Endothelial cell (in vitro differentiated cells): ENCODE measurements around the gene ORC4. TPM values are rescaled to one million over a fixed set of nuclear protein-coding genes. Genes with fewer than 3 reads are reported as not detected.
A peak's percentile ranks its signal among the peaks of the same experiment; 100 is the strongest.

Experiments
- DNase-seq: peaks from one replicate; pipeline ENCODE4 v3.0.0; 2021; ENCODE audit warnings: low spot score
- H3K27ac Mint-ChIP-seq: one replicate; pipeline ENCODE4 v1.8.0; 2021; ENCODE audit warnings: mixed read lengths, inconsistent platforms; ENCODE audit not compliant: unreplicated experiment
- H3K27me3 Mint-ChIP-seq: one replicate; pipeline ENCODE4 v1.8.0; 2021; ENCODE audit warnings: mild to moderate bottlenecking, moderate library complexity, mixed read lengths, inconsistent platforms; ENCODE audit not compliant: unreplicated experiment
- H3K36me3 Mint-ChIP-seq: one replicate; pipeline ENCODE4 v1.8.0; 2021; ENCODE audit warnings: mild to moderate bottlenecking, low read depth, mixed read lengths, inconsistent platforms; ENCODE audit not compliant: unreplicated experiment
- H3K4me1 Mint-ChIP-seq: one replicate; pipeline ENCODE4 v1.8.0; 2021; ENCODE audit warnings: mild to moderate bottlenecking, mixed read lengths, inconsistent platforms; ENCODE audit not compliant: unreplicated experiment
- H3K4me3 Mint-ChIP-seq: one replicate; pipeline ENCODE4 v1.8.0; 2021; ENCODE audit warnings: mild to moderate bottlenecking, mixed read lengths, inconsistent platforms; ENCODE audit not compliant: unreplicated experiment
- H3K9me3 Mint-ChIP-seq: one replicate; pipeline ENCODE4 v1.8.0; 2021; ENCODE audit warnings: mixed read lengths, inconsistent platforms; ENCODE audit not compliant: unreplicated experiment
- total RNA-seq: library from RNA; stranded (reverse); fragmentation: NEBNext Ultra II Directional; extraction: Animal tissue kit (Norgen Biotek cat#: 25700); gene quantifications from one replicate; pipeline ENCODE4 v1.2.1, GENCODE V29; 2021; ENCODE audit not compliant: unreplicated experiment
- TF ChIP-seq, protein P1 (sequence below): fragments of 200-600 bp; sonication (generic); IDR thresholded peaks from one replicate; pipeline ENCODE4 v1.5.0; 2021; ENCODE audit warnings: antibody characterized with exemption; ENCODE audit not compliant: unreplicated experiment

Gene ORC4
- total RNA-seq, 1 donor from 2014 or later = 41.3 TPM

DNA sequence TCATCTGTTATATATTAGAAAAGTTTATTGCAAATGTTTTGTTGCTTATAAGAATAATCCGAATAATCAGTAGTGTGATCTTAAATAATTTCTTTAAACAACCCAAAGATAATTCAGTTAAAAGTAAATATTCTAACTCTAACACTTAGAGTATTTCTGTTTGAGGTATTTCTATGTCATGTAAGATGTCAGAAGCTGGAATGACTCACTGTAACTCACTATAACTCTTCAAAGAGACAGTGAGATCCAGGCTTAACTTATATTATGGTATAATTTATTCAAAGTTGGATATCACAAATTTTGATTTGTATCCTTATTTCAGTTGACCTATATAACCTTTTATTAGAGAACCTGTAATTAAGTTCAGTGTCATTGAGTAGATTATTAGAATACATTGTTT is 7.3 kb upstream of the ORC4 start:
- DNase-seq = no peak

DNA sequence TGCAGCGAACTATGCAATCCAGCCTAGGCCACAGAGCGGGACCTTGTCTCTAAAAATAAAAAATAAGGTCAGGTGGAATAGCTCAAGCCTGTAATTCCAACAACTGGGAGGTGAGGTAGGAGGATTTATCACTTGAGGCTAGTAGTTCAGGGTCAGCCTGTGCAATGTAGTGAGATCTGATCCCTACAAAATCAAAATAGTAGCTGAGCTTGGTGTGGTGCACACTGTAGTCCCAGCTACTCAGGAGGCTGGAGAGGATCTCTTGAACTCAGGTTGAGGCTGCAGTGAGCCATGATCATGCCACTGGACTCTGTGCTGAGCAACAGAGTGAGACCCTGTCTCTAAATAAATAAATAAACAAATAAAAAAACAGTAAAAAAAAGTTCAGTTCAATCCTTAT is 6.0 kb upstream of the ORC4 start:
- no peak overlapping the region for H3K27ac Mint-ChIP-seq
- peaks cover 6% of the 10 kb centered on the region for H3K27me3 Mint-ChIP-seq
- DNase-seq = no peak
- no peaks in the 10 kb centered on the region for H3K9me3 Mint-ChIP-seq
- no peak overlapping the region for H3K4me3 Mint-ChIP-seq
- no peaks in the 10 kb centered on the region for H3K36me3 Mint-ChIP-seq
- peaks cover 12% of the 10 kb centered on the region for H3K4me1 Mint-ChIP-seq
- TF ChIP-seq, protein P1, sequence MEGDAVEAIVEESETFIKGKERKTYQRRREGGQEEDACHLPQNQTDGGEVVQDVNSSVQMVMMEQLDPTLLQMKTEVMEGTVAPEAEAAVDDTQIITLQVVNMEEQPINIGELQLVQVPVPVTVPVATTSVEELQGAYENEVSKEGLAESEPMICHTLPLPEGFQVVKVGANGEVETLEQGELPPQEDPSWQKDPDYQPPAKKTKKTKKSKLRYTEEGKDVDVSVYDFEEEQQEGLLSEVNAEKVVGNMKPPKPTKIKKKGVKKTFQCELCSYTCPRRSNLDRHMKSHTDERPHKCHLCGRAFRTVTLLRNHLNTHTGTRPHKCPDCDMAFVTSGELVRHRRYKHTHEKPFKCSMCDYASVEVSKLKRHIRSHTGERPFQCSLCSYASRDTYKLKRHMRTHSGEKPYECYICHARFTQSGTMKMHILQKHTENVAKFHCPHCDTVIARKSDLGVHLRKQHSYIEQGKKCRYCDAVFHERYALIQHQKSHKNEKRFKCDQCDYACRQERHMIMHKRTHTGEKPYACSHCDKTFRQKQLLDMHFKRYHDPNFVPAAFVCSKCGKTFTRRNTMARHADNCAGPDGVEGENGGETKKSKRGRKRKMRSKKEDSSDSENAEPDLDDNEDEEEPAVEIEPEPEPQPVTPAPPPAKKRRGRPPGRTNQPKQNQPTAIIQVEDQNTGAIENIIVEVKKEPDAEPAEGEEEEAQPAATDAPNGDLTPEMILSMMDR = no peak

More for the DNA sequence above, 7.3 kb upstream of the ORC4 start:
- H3K27me3 Mint-ChIP-seq = no peaks in the 10 kb centered on the region
- peaks cover 8% of the 10 kb centered on the region for H3K4me1 Mint-ChIP-seq
- H3K9me3 Mint-ChIP-seq = no peaks in the 10 kb centered on the region
- H3K4me3 Mint-ChIP-seq = no peak overlapping the region
- H3K27ac Mint-ChIP-seq = no peak overlapping the region
- H3K36me3 Mint-ChIP-seq = no peaks in the 10 kb centered on the region
- TF ChIP-seq, protein P1 = no peak

DNA sequence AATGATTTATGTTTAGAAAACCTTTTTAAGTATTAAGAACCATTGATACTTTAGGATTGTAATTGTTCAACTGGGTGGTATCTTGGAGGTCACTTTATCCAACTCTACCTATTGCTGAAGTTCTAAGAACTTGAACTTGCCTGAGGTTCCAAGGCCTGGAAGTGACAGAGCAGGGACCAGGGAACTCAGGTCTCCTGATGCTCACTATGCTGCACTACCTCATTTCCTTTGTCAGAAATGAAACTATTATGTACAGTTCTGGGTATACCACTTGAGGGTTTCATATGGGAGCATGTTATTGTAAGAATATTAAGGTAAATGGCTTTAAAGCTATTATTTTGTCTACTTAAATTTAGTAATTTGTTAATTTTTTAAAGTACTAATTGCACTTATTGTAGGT is 3.3 kb upstream of the ORC4 start:
- H3K36me3 Mint-ChIP-seq = no peaks in the 10 kb centered on the region
- H3K27me3 Mint-ChIP-seq = peaks cover 8% of the 10 kb centered on the region
- TF ChIP-seq, protein P1 = no peak
- H3K4me1 Mint-ChIP-seq = peaks cover 25% of the 10 kb centered on the region
- H3K4me3 Mint-ChIP-seq = no peak overlapping the region
- H3K9me3 Mint-ChIP-seq = no peaks in the 10 kb centered on the region
- no peak overlapping the region for H3K27ac Mint-ChIP-seq
- no peak for DNase-seq

DNA sequence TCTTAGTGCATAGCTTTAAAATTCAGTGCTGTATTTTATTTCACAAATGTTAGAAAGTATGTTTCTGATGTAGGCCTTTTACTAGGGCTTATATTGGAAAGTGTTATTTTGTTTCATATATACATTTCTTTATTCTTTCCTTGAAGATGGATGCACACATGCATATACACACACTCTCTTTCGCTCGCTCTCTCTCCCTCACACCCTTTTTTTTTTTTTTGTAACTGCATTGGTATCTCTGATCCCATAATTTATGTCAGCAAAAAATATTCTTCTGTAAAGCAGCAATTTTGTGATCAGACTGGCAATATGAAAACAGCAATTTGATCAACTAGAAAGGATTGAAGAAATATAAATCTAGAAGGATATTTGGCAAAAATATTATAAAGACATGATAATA is 2.3 kb upstream of the ORC4 start:
- H3K36me3 Mint-ChIP-seq = no peaks in the 10 kb centered on the region
- H3K4me1 Mint-ChIP-seq = peaks cover 33% of the 10 kb centered on the region
- no peak overlapping the region for H3K27ac Mint-ChIP-seq
- TF ChIP-seq, protein P1 = no peak
- no peaks in the 10 kb centered on the region for H3K9me3 Mint-ChIP-seq
- no peak for DNase-seq
- H3K4me3 Mint-ChIP-seq = no peak overlapping the region
- H3K27me3 Mint-ChIP-seq = peaks cover 8% of the 10 kb centered on the region

DNA sequence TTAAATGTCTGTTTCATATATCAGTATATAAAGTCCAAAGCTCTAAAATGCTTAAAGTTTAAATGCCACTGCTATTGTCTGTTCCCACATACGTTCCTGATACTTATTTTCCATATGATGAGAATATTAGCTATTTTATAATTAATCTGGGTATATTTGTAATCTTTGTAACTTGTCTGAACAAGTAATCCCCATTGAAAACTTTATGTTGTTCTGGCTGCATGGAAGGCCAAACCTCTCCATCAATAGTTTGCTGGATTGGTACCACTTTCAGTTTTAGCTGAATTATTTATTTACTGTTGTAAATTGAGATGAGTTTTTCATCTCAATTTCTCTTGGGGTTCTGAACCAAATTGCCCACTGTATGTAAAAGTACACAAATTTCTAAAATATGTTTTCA is 1.8 kb upstream of the ORC4 start:
- no peak overlapping the region for H3K27ac Mint-ChIP-seq
- peaks cover 34% of the 10 kb centered on the region for H3K4me1 Mint-ChIP-seq
- TF ChIP-seq, protein P1 = no peak
- H3K36me3 Mint-ChIP-seq = no peaks in the 10 kb centered on the region
- peak overlapping the region; percentile 100 for H3K4me3 Mint-ChIP-seq
- no peaks in the 10 kb centered on the region for H3K9me3 Mint-ChIP-seq
- no peak for DNase-seq
- H3K27me3 Mint-ChIP-seq = peaks cover 8% of the 10 kb centered on the region
